Measurements from ENCODE around the gene DNAI1.

The DNAI1 gene

GRCh38 chr9:34492051-34492450 is 33.4 kb downstream of the DNAI1 start:
- no peak for DNase-seq

GRCh38 chr9:34493972-34494535 is 35.4 kb downstream of the DNAI1 start:
- peak; percentile 25 for DNase-seq

GRCh38 chr9:34496149-34496712 is 37.6 kb downstream of the DNAI1 start:
- DNase-seq, result no peak

GRCh38 chr9:34498553-34498952 is 39.9 kb downstream of the DNAI1 start:
- no peak for DNase-seq

- no peak for DNase-seq
These were observed 40.5 kb downstream of the DNAI1 start for GRCh38 chr9:34499076-34499475.

- peak; percentile 80 for DNase-seq
These were observed 42.1 kb downstream of the DNAI1 start for GRCh38 chr9:34500623-34501267.

GRCh38 chr9:34501372-34501771 is 42.8 kb downstream of the DNAI1 start:
- no peak for DNase-seq

- no peak for DNase-seq
These were observed 43.4 kb downstream of the DNAI1 start for GRCh38 chr9:34501889-34502425.

- no peak for DNase-seq
These were observed 43.9 kb downstream of the DNAI1 start for GRCh38 chr9:34502471-34502870.

- no peak for DNase-seq
These were observed 44.3 kb downstream of the DNAI1 start for GRCh38 chr9:34502891-34503290.

GRCh38 chr9:34503406-34503805 is 44.8 kb downstream of the DNAI1 start:
- DNase-seq, result no peak

GRCh38 chr9:34505370-34506120 is 46.9 kb downstream of the DNAI1 start:
- DNase-seq, result no peak

- no peak for DNase-seq
These were observed 48.0 kb downstream of the DNAI1 start for GRCh38 chr9:34506623-34507022.

GRCh38 chr9:34507556-34507955 is 49.0 kb downstream of the DNAI1 start:
- no peak for DNase-seq

GRCh38 chr9:34507966-34508365 is 49.4 kb downstream of the DNAI1 start:
- no peak for DNase-seq

- DNase-seq, result no peak
These were observed 49.9 kb downstream of the DNAI1 start for GRCh38 chr9:34508463-34508862.

- no peak for DNase-seq
These were observed 50.3 kb downstream of the DNAI1 start for GRCh38 chr9:34508951-34509350.

- DNase-seq, result no peak
These were observed 52.2 kb downstream of the DNAI1 start for GRCh38 chr9:34510497-34511468.

- DNase-seq, result no peak
These were observed 53.8 kb downstream of the DNAI1 start for GRCh38 chr9:34512131-34513078.

GRCh38 chr9:34513567-34514214 is 55.1 kb downstream of the DNAI1 start:
- no peak for DNase-seq

GRCh38 chr9:34514401-34514800 is 55.8 kb downstream of the DNAI1 start:
- no peak for DNase-seq
